Calu3 (cell line): ENCODE results near the gene ELF3. TPM values are rescaled to one million over a fixed set of nuclear protein-coding genes. Genes with fewer than 3 reads are reported as not detected.
A peak's percentile ranks its signal among the peaks of the same experiment; 100 is the strongest.
"Not testable (repeated sequence)": the region's sequence is repeated elsewhere in the genome, so short reads cannot be mapped to it uniquely, and the experiment has no call there.

Source experiments
- BruUV-seq: library from RNA; stranded (reverse); fragments of 400-500 nt; replicated peaks from 2 replicates; lab custom pipeline; 2021; lab: Mats Ljungman, UMichigan
- CTCF ChIA-PET: fragments of 300-600 bp; sonication (Branson Sonifier 250); formaldehyde crosslinking; loops from one replicate; lab custom pipeline; 2022; ENCODE audit warnings: antibody characterized with exemption; lab: Charles Lee
- DNase-seq: peaks from one replicate; pipeline ENCODE4 v3.0.0; 2022
- H3K27ac Mint-ChIP-seq: one replicate; pipeline ENCODE4 v1.8.0; 2022; ENCODE audit warnings: mixed read lengths; ENCODE audit not compliant: unreplicated experiment
- H3K27me3 Mint-ChIP-seq: one replicate; pipeline ENCODE4 v1.8.0; 2022; ENCODE audit warnings: mixed read lengths; ENCODE audit not compliant: unreplicated experiment
- H3K36me3 Mint-ChIP-seq: one replicate; pipeline ENCODE4 v1.8.0; 2022; ENCODE audit warnings: mild to moderate bottlenecking, moderate library complexity, mixed read lengths; ENCODE audit not compliant: insufficient read depth, unreplicated experiment
- H3K4me1 Mint-ChIP-seq: one replicate; pipeline ENCODE4 v1.8.0; 2022; ENCODE audit warnings: mild to moderate bottlenecking, low read depth, mixed read lengths; ENCODE audit not compliant: unreplicated experiment
- H3K4me3 Mint-ChIP-seq: one replicate; pipeline ENCODE4 v1.8.0; 2022; ENCODE audit warnings: mild to moderate bottlenecking, low read depth, moderate library complexity, mixed read lengths; ENCODE audit not compliant: unreplicated experiment
- H3K9me3 Mint-ChIP-seq: one replicate; pipeline ENCODE4 v1.8.0; 2022; ENCODE audit warnings: low read depth, mixed read lengths; ENCODE audit not compliant: unreplicated experiment
- intact Hi-C: fragments of 100-400 bp; cut with micrococcal nuclease; formaldehyde crosslinking; loops from one replicate; pipeline ENCODE4 v1.10.0; 2022; ENCODE audit not compliant: unreplicated experiment
- total RNA-seq: library from RNA; stranded (reverse); gene quantifications from 2 replicates; pipeline ENCODE4 v1.2.3, GENCODE V29; 2022
- TF ChIP-seq, protein P1 (sequence below): fragments of 200-600 bp; IDR thresholded peaks from one replicate; pipeline ENCODE4 v1.8.0; 2022; ENCODE audit warnings: antibody characterized with exemption; ENCODE audit not compliant: unreplicated experiment

The ELF3 gene
- total RNA-seq, 1 experiment from 2014 or later: 830 TPM

DNA sequence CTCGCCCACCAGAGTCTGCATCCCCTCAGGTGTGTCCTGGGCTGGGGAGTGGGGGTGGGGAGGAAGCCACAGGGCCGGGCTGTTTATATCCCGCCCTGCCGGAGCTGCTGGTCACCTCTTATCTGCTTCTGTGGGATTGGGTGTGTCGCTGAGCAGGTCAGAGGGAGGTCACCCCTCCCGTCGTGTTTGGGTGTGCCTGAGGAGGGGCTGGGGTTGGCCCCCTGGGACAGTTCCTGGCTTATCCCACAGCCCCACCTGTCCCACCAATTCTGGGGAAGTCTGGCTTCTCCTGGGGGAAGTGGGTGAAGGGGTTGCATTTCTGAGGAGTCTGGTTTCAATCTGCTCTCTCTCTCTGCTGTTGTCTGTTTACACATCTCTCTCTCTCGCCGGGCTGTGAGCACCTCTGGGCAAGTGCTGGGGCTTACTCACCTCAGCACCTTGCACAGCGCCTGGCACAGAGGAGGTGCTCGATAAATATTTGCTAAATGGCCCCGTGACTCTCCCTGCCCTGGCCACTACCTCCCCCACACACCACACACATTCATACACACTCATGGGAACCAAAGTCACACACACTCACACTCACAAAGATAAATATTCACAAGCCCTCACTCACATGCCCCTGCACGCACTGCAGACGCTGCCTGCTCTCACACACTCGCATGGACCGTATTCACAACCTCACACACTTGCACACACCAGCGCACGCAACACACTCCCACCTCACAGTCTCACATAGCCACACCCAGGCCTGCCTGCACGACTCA lies 8.3 kb downstream of the ELF3 start:
- TF ChIP-seq, protein P1, sequence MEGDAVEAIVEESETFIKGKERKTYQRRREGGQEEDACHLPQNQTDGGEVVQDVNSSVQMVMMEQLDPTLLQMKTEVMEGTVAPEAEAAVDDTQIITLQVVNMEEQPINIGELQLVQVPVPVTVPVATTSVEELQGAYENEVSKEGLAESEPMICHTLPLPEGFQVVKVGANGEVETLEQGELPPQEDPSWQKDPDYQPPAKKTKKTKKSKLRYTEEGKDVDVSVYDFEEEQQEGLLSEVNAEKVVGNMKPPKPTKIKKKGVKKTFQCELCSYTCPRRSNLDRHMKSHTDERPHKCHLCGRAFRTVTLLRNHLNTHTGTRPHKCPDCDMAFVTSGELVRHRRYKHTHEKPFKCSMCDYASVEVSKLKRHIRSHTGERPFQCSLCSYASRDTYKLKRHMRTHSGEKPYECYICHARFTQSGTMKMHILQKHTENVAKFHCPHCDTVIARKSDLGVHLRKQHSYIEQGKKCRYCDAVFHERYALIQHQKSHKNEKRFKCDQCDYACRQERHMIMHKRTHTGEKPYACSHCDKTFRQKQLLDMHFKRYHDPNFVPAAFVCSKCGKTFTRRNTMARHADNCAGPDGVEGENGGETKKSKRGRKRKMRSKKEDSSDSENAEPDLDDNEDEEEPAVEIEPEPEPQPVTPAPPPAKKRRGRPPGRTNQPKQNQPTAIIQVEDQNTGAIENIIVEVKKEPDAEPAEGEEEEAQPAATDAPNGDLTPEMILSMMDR: no peak
- CTCF ChIA-PET: interaction anchor here (0.6 to 5.3 kb wide), 13 partner anchors 11 to 611 kb away, joined by 3 to 27 read pairs (median 7); no protein-coding TSS in a partner anchor
- peaks cover 84% of the 10 kb centered on the region for H3K36me3 Mint-ChIP-seq
- intact Hi-C loops: loop anchor here (1.0 to 2.0 kb wide), 4 partner anchors 28 to 88 kb away; no protein-coding TSS in a partner anchor
- DNase-seq: peak; percentile 95
- peak overlapping the region; percentile 92 for H3K4me3 Mint-ChIP-seq
- H3K4me1 Mint-ChIP-seq: peaks cover 78% of the 10 kb centered on the region
- no peaks in the 10 kb centered on the region for H3K27me3 Mint-ChIP-seq
- no TSS peak for BruUV-seq
- no peaks in the 10 kb centered on the region for H3K9me3 Mint-ChIP-seq
- peak overlapping the region; percentile 89 for H3K27ac Mint-ChIP-seq

DNA sequence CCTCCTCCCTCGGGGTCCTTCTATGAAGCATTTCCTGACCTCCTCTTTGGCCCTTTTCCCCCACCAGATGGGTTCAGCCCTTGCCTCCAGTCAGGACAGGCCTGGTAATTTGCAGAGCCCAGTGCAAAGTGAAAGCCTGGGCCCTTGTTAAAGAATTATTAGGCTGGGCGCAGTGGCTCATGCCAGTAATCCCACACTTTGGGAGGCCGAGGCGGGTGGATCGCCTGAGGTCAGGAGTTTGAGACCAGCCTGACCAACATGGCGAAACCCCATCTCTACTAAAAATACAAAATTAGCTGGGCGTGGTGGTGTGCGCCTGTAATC lies 8.8 kb downstream of the ELF3 start:
- CTCF ChIA-PET: interaction anchor here (0.7 to 1.2 kb wide), 3 partner anchors 11 to 87 kb away, joined by 3 to 5 read pairs (median 4); no protein-coding TSS in a partner anchor
- not testable (repeated sequence) for BruUV-seq, DNase-seq, H3K27me3 Mint-ChIP-seq, H3K9me3 Mint-ChIP-seq
- Mint-ChIP-seq H3K27ac (peak overlapping the region; percentile 89), H3K4me1 (peaks cover 78% of the 10 kb centered on the region), H3K36me3 (peaks cover 78% of the 10 kb centered on the region), H3K4me3 (peak overlapping the region; percentile 92)
- intact Hi-C loops: loop anchor here (2.0 kb wide), 2 partner anchors 38 to 88 kb away; no protein-coding TSS in a partner anchor

DNA sequence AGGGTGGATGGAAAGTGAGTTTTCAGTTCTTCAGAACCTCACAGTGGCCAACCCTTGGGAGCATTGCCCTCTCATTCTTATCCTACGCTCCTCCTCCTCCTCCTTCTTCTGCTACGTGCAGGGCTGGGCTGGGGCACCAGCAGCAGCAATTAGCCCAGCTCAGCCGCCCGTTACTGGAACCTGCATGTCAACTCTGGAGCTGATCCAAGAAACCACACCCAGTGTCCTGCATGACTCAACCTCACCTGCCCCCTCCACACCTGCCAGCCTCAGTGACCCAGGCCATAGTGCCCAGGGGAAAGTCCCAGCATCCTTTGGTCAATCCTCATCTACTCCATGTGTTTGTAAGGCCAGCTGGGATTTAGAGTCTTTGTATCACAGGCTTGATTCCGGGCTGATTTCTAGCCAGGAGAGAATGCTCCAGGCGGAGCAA lies 12.6 kb downstream of the ELF3 start:
- Mint-ChIP-seq H3K4me1 (peaks cover 58% of the 10 kb centered on the region), H3K9me3 (no peaks in the 10 kb centered on the region), H3K27ac (peak overlapping the region; percentile 63), H3K36me3 (peaks cover 40% of the 10 kb centered on the region), H3K4me3 (peak overlapping the region; percentile 5), H3K27me3 (no peaks in the 10 kb centered on the region)
- TF ChIP-seq, protein P1: no peak
- no TSS peak for BruUV-seq
- intact Hi-C loops: no loop called here
- CTCF ChIA-PET: interaction anchor here (0.9 to 2.6 kb wide), 6 partner anchors 12 to 109 kb away, joined by 3 to 12 read pairs (median 4); partner anchors contain the start of gene ELF3
- DNase-seq: peak; percentile 97

DNA sequence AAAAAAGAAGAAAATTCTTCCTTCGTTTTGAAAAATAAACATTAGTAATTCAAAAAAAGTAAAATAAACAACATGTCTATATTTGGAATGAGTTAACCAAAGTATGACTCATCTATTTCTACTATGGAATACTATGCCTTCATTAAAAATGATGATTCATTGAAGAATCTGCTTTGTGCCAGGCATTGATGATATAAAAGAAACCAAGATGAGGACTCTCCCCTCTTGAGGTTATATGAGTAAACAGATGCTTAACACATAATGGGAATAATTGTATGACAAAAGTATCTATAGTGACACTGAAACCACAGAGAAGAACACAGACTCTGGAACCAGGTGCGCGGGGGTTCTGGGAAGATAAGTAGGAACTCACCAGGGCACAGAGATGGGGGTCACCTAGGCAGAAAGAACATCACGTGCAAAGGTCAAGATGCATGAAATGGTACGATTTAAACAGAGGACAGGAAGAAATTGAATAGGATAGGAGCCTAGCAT lies 18.8 kb downstream of the ELF3 start:
- TF ChIP-seq, protein P1: no peak
- peaks cover 67% of the 10 kb centered on the region for H3K4me1 Mint-ChIP-seq
- H3K27me3 Mint-ChIP-seq: no peaks in the 10 kb centered on the region
- peaks cover 9% of the 10 kb centered on the region for H3K36me3 Mint-ChIP-seq
- H3K9me3 Mint-ChIP-seq: peaks cover 3% of the 10 kb centered on the region
- no TSS peak for BruUV-seq
- CTCF ChIA-PET: interaction anchor here (0.7 kb wide), 1 partner anchor 10 kb away, joined by 4 read pairs; no protein-coding TSS in a partner anchor
- no peak for DNase-seq
- H3K27ac Mint-ChIP-seq: peak overlapping the region; percentile 67
- H3K4me3 Mint-ChIP-seq: no peak overlapping the region
- intact Hi-C loops: no loop called here
